Chondrocyte (in vitro differentiated cells): ENCODE results near the gene ARMC10. TPM values are rescaled to one million over a fixed set of nuclear protein-coding genes. Genes with fewer than 3 reads are reported as not detected.
A peak's percentile ranks its signal among the peaks of the same experiment; 100 is the strongest.
"Not testable (repeated sequence)": the region's sequence is repeated elsewhere in the genome, so short reads cannot be mapped to it uniquely, and the experiment has no call there.

ENCODE experiments used
- DNase-seq: peaks from one replicate; pipeline ENCODE4 v3.0.0; 2021; ENCODE audit warnings: mixed read lengths, low spot score
- H3K27ac Mint-ChIP-seq: one replicate; pipeline ENCODE4 v1.8.0; 2021; ENCODE audit warnings: mild to moderate bottlenecking, moderate library complexity, mixed read lengths; ENCODE audit not compliant: unreplicated experiment
- H3K27me3 Mint-ChIP-seq: 2 replicates; pipeline ENCODE4 v1.8.0; 2021; ENCODE audit warnings: low read depth, mixed read lengths
- H3K36me3 Mint-ChIP-seq: 2 replicates; pipeline ENCODE4 v1.8.0; 2021; ENCODE audit warnings: low read depth, mixed read lengths
- H3K4me1 Mint-ChIP-seq: 2 replicates; pipeline ENCODE4 v1.8.0; 2021; ENCODE audit warnings: low read depth, mild to moderate bottlenecking, mixed read lengths
- H3K4me3 Mint-ChIP-seq: one replicate; pipeline ENCODE4 v1.8.0; 2021; ENCODE audit warnings: mild to moderate bottlenecking, moderate library complexity, mixed read lengths; ENCODE audit not compliant: unreplicated experiment
- H3K9me3 Mint-ChIP-seq: 2 replicates; pipeline ENCODE4 v1.8.0; 2021; ENCODE audit warnings: low read depth, mixed read lengths
- total RNA-seq: library from RNA; stranded (reverse); gene quantifications from 3 replicates; pipeline ENCODE4 v1.2.1, GENCODE V29; 2021
- TF ChIP-seq, protein P1 (sequence below): fragments of 200-600 bp; sonication (generic); IDR thresholded peaks from 2 replicates; pipeline ENCODE4 v1.5.0; 2021; ENCODE audit warnings: antibody characterized with exemption, mild to moderate bottlenecking, moderate library complexity

The ARMC10 gene
- total RNA-seq, 1 donor from 2014 or later, result 22.6 TPM

DNA sequence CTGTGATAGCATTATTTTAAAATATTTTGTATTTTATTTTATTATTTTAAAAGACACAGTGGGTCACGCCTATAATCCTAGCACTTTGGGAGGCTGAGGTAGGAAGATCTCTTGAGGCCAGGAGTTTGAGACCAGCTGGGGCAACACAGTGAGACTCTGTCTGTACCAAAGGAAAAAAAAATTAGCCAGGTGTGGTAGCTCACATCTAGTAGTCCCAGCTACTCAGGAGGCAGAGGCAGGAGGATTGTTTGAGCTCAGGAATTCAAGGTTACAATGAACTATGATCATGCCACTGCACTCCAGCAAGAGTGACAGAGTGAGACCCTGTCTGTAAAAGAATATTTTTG, 37.5 kb upstream of the ARMC10 start:
- TF ChIP-seq, protein P1, sequence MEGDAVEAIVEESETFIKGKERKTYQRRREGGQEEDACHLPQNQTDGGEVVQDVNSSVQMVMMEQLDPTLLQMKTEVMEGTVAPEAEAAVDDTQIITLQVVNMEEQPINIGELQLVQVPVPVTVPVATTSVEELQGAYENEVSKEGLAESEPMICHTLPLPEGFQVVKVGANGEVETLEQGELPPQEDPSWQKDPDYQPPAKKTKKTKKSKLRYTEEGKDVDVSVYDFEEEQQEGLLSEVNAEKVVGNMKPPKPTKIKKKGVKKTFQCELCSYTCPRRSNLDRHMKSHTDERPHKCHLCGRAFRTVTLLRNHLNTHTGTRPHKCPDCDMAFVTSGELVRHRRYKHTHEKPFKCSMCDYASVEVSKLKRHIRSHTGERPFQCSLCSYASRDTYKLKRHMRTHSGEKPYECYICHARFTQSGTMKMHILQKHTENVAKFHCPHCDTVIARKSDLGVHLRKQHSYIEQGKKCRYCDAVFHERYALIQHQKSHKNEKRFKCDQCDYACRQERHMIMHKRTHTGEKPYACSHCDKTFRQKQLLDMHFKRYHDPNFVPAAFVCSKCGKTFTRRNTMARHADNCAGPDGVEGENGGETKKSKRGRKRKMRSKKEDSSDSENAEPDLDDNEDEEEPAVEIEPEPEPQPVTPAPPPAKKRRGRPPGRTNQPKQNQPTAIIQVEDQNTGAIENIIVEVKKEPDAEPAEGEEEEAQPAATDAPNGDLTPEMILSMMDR, result no peak
- H3K4me1 Mint-ChIP-seq, result peaks cover 7% of the 10 kb centered on the region
- peaks cover 24% of the 10 kb centered on the region for H3K9me3 Mint-ChIP-seq
- no peak overlapping the region for H3K4me3 Mint-ChIP-seq
- no peak overlapping the region for H3K27ac Mint-ChIP-seq
- peaks cover 6% of the 10 kb centered on the region for H3K36me3 Mint-ChIP-seq
- H3K27me3 Mint-ChIP-seq, result no peaks in the 10 kb centered on the region
- no peak for DNase-seq

DNA sequence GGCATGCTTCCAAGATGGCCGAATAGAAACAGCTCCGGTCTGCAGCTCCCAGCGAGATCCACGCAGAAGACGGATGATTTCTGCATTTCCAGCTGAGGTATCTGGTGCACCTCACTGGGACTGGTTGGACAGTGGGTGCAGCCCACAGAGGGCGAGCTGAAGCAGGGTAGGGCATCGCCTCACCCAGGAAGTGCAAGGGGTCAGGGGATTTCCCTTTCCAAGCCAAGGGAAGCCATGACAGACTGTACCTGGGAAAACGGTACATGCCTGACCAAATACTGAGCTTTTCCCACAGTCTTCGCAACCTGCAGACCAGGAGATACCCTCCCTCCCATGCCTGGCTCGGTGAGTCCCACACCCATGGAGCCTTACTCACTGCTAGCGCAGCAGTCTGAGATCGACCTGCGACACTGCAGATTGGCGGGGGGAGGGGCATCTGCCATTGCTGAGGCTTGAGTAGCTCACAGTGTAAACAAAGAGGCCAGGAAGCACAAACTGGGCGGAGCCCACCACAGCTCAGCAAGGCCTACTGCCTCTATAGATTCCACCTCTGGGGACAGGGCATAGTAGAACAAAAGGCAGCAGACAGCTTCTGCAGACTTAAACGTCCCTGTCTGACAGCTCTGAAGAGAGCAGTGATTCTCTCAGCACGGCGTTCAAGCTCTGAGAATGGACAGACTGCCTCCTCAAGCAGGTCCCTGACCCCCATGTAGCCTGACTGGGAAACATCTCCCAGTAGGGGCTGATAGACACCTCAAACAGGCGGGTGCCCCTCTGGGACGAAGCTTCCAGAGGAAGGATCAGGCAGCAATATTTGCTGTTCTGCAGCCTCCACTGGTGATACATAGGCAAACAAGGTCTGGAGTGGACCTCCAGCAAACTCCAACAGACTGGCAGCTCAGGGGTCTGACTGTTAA, 36.9 kb upstream of the ARMC10 start:
- Mint-ChIP-seq H3K9me3 (peaks cover 30% of the 10 kb centered on the region), H3K36me3 (peaks cover 12% of the 10 kb centered on the region)
- not testable (repeated sequence) for DNase-seq, H3K27ac Mint-ChIP-seq, H3K4me1 Mint-ChIP-seq, H3K4me3 Mint-ChIP-seq, H3K27me3 Mint-ChIP-seq

- DNase-seq, H3K27ac Mint-ChIP-seq, H3K4me1 Mint-ChIP-seq, H3K4me3 Mint-ChIP-seq, H3K27me3 Mint-ChIP-seq: not testable (repeated sequence)
- peaks cover 13% of the 10 kb centered on the region for H3K36me3 Mint-ChIP-seq
- peaks cover 41% of the 10 kb centered on the region for H3K9me3 Mint-ChIP-seq
Measured at GRCh38 chr7:103041815-103042214, 33.1 kb upstream of the ARMC10 start.

DNA sequence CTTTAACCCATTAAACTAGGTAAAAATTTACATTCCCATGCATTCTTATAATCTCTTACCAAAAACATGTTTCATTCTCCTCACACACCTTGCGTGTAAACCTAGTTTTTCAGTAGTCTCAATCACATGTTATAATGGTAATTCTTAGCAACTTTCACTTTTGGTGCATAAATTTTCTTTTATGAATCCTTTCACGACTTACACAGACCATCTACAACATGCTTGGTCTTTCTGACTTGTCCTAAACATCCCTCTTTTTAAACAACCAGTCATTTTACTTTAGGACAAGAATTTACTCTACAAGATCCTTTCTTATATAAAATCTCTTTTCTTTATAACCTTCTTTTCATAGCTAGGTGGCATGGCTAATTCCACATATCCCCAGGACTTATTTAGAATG, 26.1 kb upstream of the ARMC10 start:
- DNase-seq, result no peak
- Mint-ChIP-seq H3K36me3 (peaks cover 3% of the 10 kb centered on the region), H3K9me3 (peaks cover 20% of the 10 kb centered on the region), H3K4me1 (no peaks in the 10 kb centered on the region), H3K27me3 (no peaks in the 10 kb centered on the region), H3K27ac (no peak overlapping the region), H3K4me3 (no peak overlapping the region)
- TF ChIP-seq, protein P1, result no peak

DNA sequence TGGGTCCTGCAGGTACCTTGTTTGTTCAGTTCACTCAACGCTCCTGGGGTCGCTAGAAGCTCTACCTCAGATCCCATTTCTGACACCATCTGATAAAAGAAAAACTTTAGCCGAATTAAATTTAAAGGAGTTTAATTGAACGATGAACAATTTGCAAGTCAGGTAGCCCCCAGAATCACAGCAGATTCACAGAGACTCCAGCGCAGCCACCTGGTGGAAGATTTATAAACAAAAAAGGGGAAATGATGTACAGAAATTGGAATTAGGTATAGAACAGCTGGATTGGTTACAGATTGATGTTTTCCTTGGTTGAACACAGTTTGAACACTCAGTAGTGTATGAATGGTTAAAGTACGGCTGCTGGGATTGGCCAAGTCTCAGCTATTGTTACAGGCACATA, 23.4 kb upstream of the ARMC10 start:
- Mint-ChIP-seq H3K27me3 (no peaks in the 10 kb centered on the region), H3K4me3 (no peak overlapping the region), H3K27ac (no peak overlapping the region), H3K4me1 (no peaks in the 10 kb centered on the region), H3K9me3 (peaks cover 16% of the 10 kb centered on the region), H3K36me3 (peaks cover 5% of the 10 kb centered on the region)
- no peak for DNase-seq
- TF ChIP-seq, protein P1, result peak; percentile 26

DNA sequence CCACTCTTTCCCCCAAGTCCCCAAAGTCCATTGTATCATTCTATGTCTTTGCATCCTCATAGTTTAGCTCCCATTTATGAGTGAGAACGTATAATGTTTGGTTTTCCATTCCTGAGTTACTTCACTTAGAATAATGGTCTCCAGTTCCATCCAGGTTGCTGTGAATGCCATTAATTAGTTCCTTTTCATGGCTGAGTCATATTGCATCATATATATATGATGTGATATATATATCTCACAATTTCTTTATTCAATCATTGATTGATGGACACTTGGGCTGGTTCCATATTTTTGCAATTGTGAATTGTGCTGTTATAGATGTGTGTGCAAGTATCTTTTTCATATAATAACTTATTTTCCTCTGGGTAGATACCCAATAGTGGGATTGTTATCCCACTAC, 18.9 kb upstream of the ARMC10 start:
- H3K4me1 Mint-ChIP-seq, H3K36me3 Mint-ChIP-seq, DNase-seq, H3K4me3 Mint-ChIP-seq, H3K27me3 Mint-ChIP-seq, H3K9me3 Mint-ChIP-seq, H3K27ac Mint-ChIP-seq: not testable (repeated sequence)

DNA sequence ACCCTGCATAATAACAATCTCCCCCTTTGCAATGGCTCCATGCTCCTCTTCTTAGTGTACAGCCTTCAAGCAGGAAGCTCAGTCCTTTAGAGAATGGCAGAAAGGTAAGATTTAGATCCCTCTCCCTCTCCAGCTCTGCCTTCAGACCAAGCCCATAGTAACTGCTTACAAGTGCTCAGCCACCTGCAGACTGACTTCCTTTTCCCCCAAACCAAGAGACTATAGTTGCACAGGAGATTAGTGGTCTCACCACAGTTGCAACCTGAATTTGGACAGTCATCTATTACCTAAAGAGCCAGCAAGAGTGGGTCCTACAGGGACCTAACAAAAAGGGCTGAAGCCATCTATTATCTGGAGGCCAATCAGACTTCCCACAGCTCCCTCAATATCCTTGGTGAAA, 16.8 kb upstream of the ARMC10 start:
- TF ChIP-seq, protein P1, result no peak
- peaks cover 2% of the 10 kb centered on the region for H3K36me3 Mint-ChIP-seq
- H3K27ac Mint-ChIP-seq, result no peak overlapping the region
- DNase-seq, result no peak
- H3K9me3 Mint-ChIP-seq, result no peaks in the 10 kb centered on the region
- no peaks in the 10 kb centered on the region for H3K4me1 Mint-ChIP-seq
- no peaks in the 10 kb centered on the region for H3K27me3 Mint-ChIP-seq
- no peak overlapping the region for H3K4me3 Mint-ChIP-seq
